HEK293 (cell line): ENCODE data around the gene MAP3K20.
A peak's percentile ranks its signal among the peaks of the same experiment; 100 is the strongest.

Source experiments
- FEZF1 ChIP-seq: fragments of 450-650 bp; formaldehyde crosslinking; IDR thresholded peaks from 2 replicates; pipeline ENCODE4 v1.5.1; 2016; ENCODE audit warnings: missing biosample characterization, missing genetic modification characterization
- GLIS2 ChIP-seq: fragments of 450-650 bp; formaldehyde crosslinking; IDR thresholded peaks from 2 replicates; pipeline ENCODE4 v1.5.1; 2016; ENCODE audit warnings: missing biosample characterization, missing genetic modification characterization
- HOXA7 ChIP-seq: sonication (generic); formaldehyde crosslinking; IDR thresholded peaks from 2 replicates; pipeline ENCODE4 v1.8.1; 2022; ENCODE audit warnings: missing genetic modification reagents, borderline replicate concordance
- HOXC10 ChIP-seq: sonication (generic); formaldehyde crosslinking; IDR thresholded peaks from 2 replicates; pipeline ENCODE4 v1.8.1; 2023; ENCODE audit warnings: mild to moderate bottlenecking, missing genetic modification reagents
- KLF9 ChIP-seq: fragments of 450-650 bp; formaldehyde crosslinking; IDR thresholded peaks from 2 replicates; pipeline ENCODE4 v1.5.1; 2016; ENCODE audit warnings: missing biosample characterization, missing genetic modification characterization, low read depth
- YY2 ChIP-seq: fragments of 450-650 bp; formaldehyde crosslinking; IDR thresholded peaks from 2 replicates; pipeline ENCODE4 v1.5.1; 2016; ENCODE audit warnings: missing biosample characterization, missing genetic modification characterization
- ZBTB1 ChIP-seq: fragments of 450-650 bp; formaldehyde crosslinking; IDR thresholded peaks from 2 replicates; pipeline ENCODE4 v1.5.1; 2016; ENCODE audit warnings: missing biosample characterization, missing genetic modification characterization
- ZNF10 ChIP-seq: fragments of 450-650 bp; formaldehyde crosslinking; IDR thresholded peaks from 2 replicates; pipeline ENCODE4 v1.5.1; 2017; ENCODE audit warnings: missing biosample characterization, missing genetic modification characterization
- ZNF140 ChIP-seq: fragments of 450-650 bp; formaldehyde crosslinking; IDR thresholded peaks from 2 replicates; pipeline ENCODE4 v1.5.1; 2016; ENCODE audit warnings: missing biosample characterization, missing genetic modification characterization
- ZNF174 ChIP-seq: fragments of 450-650 bp; formaldehyde crosslinking; IDR thresholded peaks from 2 replicates; pipeline ENCODE4 v1.5.0; 2017; ENCODE audit warnings: missing biosample characterization, mild to moderate bottlenecking, missing genetic modification characterization
- ZNF214 ChIP-seq: fragments of 450-650 bp; formaldehyde crosslinking; IDR thresholded peaks from 2 replicates; pipeline ENCODE4 v1.5.1; 2017; ENCODE audit warnings: missing biosample characterization, mild to moderate bottlenecking, missing genetic modification characterization, borderline replicate concordance
- ZNF248 ChIP-seq: fragments of 450-650 bp; formaldehyde crosslinking; IDR thresholded peaks from 2 replicates; pipeline ENCODE4 v1.5.1; 2017; ENCODE audit warnings: missing biosample characterization, missing genetic modification characterization
- ZNF514 ChIP-seq: fragments of 450-650 bp; formaldehyde crosslinking; IDR thresholded peaks from 2 replicates; pipeline ENCODE4 v1.5.1; 2016; ENCODE audit warnings: missing biosample characterization, missing genetic modification characterization
- ZNF530 ChIP-seq: fragments of 450-650 bp; formaldehyde crosslinking; IDR thresholded peaks from 2 replicates; pipeline ENCODE4 v1.5.1; 2016; ENCODE audit warnings: low read depth, missing biosample characterization, missing genetic modification characterization
- ZNF621 ChIP-seq: fragments of 450-650 bp; formaldehyde crosslinking; IDR thresholded peaks from 2 replicates; pipeline ENCODE4 v1.5.1; 2017; ENCODE audit warnings: missing biosample characterization, missing genetic modification characterization
- ZNF654 ChIP-seq: fragments of 450-650 bp; formaldehyde crosslinking; IDR thresholded peaks from 2 replicates; pipeline ENCODE4 v1.5.1; 2016; ENCODE audit warnings: low read depth, missing biosample characterization, missing genetic modification characterization
- ZNF707 ChIP-seq: fragments of 450-650 bp; formaldehyde crosslinking; IDR thresholded peaks from 2 replicates; pipeline ENCODE4 v1.5.1; 2016; ENCODE audit warnings: missing biosample characterization, missing genetic modification characterization
- ZNF76 ChIP-seq: fragments of 450-650 bp; formaldehyde crosslinking; IDR thresholded peaks from 2 replicates; pipeline ENCODE4; 2016; ENCODE audit warnings: low read depth, missing biosample characterization, missing genetic modification characterization, borderline replicate concordance
- ZSCAN30 ChIP-seq: fragments of 450-650 bp; IDR thresholded peaks from 2 replicates; pipeline ENCODE4 v1.5.1; 2018; ENCODE audit warnings: missing biosample characterization, mild to moderate bottlenecking, missing genetic modification characterization, moderate library complexity
- ZXDB ChIP-seq: fragments of 450-650 bp; formaldehyde crosslinking; IDR thresholded peaks from 2 replicates; pipeline ENCODE4 v1.5.1; 2016; ENCODE audit warnings: missing biosample characterization, missing genetic modification characterization
- TF ChIP-seq, protein P1 (sequence below): sonication (generic); formaldehyde crosslinking; IDR thresholded peaks from 2 replicates; pipeline ENCODE4 v1.8.1; 2022; ENCODE audit warnings: mild to moderate bottlenecking, moderate library complexity, missing genetic modification reagents
- TF ChIP-seq, protein P2 (sequence below): fragments of 450-650 bp; formaldehyde crosslinking; IDR thresholded peaks from 2 replicates; pipeline ENCODE4 v1.5.1; 2016; ENCODE audit warnings: missing biosample characterization, missing genetic modification characterization
- TF ChIP-seq, protein P3 (sequence below): fragments of 450-650 bp; formaldehyde crosslinking; IDR thresholded peaks from 2 replicates; pipeline ENCODE4 v1.5.1; 2017; ENCODE audit warnings: missing biosample characterization, missing genetic modification characterization
- TF ChIP-seq, protein P4 (sequence below): fragments of 450-650 bp; formaldehyde crosslinking; IDR thresholded peaks from 2 replicates; pipeline ENCODE4 v1.5.1; 2016; ENCODE audit warnings: missing biosample characterization, missing genetic modification characterization
- TF ChIP-seq, protein P5 (sequence below): fragments of 450-650 bp; formaldehyde crosslinking; IDR thresholded peaks from 2 replicates; pipeline ENCODE4 v1.5.1; 2016; ENCODE audit warnings: missing biosample characterization, missing genetic modification characterization

The MAP3K20 gene

DNA sequence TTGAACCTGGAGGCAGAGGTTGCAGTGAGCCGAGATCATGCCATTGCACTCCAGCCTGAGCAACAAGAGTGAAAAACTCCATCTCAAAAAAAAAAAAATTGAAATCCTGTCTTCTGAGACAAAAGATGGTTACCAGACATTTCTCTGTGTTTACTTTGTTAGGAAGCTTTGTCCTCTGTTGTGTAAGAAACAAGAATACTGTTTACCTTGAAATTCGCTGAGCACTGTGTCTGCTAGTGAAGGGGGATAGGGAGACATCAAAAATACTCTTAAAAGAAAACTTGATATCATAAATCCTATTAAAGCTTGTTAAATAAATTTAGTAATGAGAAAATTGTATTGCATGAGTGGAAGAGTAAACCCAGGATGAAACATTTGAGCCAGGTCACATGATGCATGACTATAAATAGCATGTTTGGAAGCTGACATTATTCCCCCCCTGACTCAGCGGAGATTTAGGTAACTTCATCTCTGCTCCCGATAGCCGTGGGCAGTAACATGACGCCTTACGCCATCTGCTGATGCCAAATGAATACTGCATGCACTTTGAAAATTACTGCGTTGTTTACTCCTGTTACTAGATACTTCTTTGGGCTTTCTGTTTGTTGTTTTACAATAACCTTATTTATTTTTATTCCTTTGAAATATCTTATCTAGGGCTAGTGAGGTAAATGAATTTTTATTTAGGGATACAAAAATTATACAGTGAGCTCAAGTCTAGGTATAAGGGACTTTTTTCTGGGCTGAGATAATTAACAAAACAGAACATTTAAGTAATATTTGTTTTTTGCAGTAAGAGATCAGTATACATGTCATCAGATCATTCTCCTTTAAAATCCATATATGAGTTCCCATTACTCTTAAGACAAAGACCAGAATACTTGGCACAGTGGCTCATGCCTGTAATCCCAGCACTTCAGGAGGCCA is 134.9 kb downstream of the MAP3K20 start (continued):
- TF ChIP-seq ZBTB1 (tag by site-specific recombination) (no peak), ZNF530 (tag by site-specific recombination) (no peak), ZNF707 (tag by site-specific recombination) (no peak), YY2 (tag by site-specific recombination) (no peak), ZNF174 (tag by site-specific recombination) (no peak), ZNF76 (tag by site-specific recombination) (no peak), ZXDB (tag by site-specific recombination) (no peak), ZNF654 (tag by site-specific recombination) (peak; percentile 89), ZNF140 (no peak), ZSCAN30 (tag by site-specific recombination) (0 out of 2 replicates have a peak, but pooled peaks have one; percentile 36), ZNF621 (tag by site-specific recombination) (no peak), HOXA7 (CRISPR knock-in tag) (no peak), ZNF10 (no peak), FEZF1 (tag by site-specific recombination) (no peak), ZNF248 (tag by site-specific recombination) (no peak), ZNF514 (tag by site-specific recombination) (no peak), HOXC10 (no peak), ZNF214 (tag by site-specific recombination) (no peak), GLIS2 (tag by site-specific recombination) (no peak), KLF9 (tag by site-specific recombination) (0 out of 2 replicates have a peak, but pooled peaks have one; percentile 13)
- TF ChIP-seq, protein P1, sequence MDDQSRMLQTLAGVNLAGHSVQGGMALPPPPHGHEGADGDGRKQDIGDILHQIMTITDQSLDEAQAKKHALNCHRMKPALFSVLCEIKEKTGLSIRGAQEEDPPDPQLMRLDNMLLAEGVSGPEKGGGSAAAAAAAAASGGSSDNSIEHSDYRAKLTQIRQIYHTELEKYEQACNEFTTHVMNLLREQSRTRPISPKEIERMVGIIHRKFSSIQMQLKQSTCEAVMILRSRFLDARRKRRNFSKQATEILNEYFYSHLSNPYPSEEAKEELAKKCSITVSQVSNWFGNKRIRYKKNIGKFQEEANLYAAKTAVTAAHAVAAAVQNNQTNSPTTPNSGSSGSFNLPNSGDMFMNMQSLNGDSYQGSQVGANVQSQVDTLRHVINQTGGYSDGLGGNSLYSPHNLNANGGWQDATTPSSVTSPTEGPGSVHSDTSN (CRISPR knock-in tag), result no peak
- TF ChIP-seq, protein P2, sequence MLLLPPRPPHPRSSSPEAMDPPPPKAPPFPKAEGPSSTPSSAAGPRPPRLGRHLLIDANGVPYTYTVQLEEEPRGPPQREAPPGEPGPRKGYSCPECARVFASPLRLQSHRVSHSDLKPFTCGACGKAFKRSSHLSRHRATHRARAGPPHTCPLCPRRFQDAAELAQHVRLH (tag by site-specific recombination), result no peak
- TF ChIP-seq, protein P3, sequence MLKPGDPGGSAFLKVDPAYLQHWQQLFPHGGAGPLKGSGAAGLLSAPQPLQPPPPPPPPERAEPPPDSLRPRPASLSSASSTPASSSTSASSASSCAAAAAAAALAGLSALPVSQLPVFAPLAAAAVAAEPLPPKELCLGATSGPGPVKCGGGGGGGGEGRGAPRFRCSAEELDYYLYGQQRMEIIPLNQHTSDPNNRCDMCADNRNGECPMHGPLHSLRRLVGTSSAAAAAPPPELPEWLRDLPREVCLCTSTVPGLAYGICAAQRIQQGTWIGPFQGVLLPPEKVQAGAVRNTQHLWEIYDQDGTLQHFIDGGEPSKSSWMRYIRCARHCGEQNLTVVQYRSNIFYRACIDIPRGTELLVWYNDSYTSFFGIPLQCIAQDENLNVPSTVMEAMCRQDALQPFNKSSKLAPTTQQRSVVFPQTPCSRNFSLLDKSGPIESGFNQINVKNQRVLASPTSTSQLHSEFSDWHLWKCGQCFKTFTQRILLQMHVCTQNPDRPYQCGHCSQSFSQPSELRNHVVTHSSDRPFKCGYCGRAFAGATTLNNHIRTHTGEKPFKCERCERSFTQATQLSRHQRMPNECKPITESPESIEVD (tag by site-specific recombination), result no peak
- TF ChIP-seq, protein P4, sequence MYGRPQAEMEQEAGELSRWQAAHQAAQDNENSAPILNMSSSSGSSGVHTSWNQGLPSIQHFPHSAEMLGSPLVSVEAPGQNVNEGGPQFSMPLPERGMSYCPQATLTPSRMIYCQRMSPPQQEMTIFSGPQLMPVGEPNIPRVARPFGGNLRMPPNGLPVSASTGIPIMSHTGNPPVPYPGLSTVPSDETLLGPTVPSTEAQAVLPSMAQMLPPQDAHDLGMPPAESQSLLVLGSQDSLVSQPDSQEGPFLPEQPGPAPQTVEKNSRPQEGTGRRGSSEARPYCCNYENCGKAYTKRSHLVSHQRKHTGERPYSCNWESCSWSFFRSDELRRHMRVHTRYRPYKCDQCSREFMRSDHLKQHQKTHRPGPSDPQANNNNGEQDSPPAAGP, result no peak
- TF ChIP-seq, protein P5, sequence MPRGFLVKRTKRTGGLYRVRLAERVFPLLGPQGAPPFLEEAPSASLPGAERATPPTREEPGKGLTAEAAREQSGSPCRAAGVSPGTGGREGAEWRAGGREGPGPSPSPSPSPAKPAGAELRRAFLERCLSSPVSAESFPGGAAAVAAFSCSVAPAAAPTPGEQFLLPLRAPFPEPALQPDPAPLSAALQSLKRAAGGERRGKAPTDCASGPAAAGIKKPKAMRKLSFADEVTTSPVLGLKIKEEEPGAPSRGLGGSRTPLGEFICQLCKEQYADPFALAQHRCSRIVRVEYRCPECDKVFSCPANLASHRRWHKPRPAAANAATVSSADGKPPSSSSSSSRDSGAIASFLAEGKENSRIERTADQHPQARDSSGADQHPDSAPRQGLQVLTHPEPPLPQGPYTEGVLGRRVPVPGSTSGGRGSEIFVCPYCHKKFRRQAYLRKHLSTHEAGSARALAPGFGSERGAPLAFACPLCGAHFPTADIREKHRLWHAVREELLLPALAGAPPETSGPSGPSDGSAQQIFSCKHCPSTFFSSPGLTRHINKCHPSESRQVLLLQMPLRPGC (tag by site-specific recombination), result no peak
